HG03575 (cell line): Measurements from ENCODE around the gene MUL1.

Experiments
- ATAC-seq: cut with Tn5 transposase; IDR thresholded peaks from one replicate; pipeline ENCODE4 v1.9.1; 2021; ENCODE audit not compliant: unreplicated experiment, insufficient number of reproducible peaks, low FRiP score; ENCODE audit errors: extremely low read depth

The MUL1 gene

GRCh38 chr1:20507564-20508410 lies at the start of gene MUL1:
Gene MUL1, minus strand, starts transcription at chr1:20508151. Its CDS starts 127 bp downstream, at chr1:20508024.
- ATAC-seq: no peak

DNA sequence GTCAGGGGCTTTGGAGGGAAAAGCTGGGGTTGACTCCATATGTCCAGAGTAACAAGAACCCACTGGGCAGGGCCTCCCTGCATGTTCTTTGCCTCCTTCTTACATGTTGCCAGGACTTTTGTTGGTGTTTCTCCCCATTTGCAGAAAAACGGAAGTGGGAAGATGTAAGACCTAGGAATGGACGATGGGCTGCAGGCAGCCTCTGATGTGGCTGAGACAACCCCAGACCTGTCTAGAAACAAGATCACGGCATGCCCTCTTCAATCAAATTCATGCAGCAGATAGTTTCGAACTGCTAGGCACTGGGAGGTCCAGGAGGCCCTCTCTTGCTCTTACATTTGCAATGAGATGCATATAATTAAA lies 47.8 kb upstream of the MUL1 start:
- no peak for ATAC-seq

DNA sequence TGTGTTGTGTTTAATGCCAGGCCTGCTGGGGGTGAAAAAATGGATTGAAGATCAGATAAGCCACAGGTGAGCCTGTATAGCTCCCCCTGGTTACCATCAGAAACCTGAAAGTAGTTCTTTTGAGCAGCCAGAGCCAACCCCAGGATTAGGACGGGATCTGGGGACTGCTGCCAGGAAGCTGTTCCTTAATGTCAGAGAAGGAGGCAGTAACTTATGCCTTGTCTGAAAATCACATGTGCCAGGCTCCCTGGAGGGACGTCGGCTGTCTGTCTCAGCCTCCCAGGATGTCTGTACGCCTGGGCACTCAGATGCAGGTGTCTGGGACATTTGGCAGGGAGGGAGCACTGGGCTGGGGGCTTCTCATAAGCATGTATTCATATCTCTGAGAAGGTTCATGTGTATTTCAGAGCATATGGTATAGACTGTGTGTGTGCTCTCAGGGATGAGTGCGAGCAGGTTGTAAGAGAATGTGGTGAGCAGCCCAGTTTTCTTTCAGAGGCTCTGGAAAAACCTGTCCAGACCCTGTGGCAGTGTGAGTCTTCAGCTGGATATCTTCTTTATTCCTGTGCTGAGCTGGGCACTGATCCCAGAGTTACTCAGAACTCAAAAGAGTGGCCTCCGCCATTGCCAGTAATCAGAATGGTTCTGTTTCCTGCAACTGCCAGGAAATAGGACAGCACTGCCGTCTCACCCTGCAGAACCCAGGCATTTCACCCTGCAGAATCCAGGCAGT lies 47.2 kb upstream of the MUL1 start:
- no peak for ATAC-seq

DNA sequence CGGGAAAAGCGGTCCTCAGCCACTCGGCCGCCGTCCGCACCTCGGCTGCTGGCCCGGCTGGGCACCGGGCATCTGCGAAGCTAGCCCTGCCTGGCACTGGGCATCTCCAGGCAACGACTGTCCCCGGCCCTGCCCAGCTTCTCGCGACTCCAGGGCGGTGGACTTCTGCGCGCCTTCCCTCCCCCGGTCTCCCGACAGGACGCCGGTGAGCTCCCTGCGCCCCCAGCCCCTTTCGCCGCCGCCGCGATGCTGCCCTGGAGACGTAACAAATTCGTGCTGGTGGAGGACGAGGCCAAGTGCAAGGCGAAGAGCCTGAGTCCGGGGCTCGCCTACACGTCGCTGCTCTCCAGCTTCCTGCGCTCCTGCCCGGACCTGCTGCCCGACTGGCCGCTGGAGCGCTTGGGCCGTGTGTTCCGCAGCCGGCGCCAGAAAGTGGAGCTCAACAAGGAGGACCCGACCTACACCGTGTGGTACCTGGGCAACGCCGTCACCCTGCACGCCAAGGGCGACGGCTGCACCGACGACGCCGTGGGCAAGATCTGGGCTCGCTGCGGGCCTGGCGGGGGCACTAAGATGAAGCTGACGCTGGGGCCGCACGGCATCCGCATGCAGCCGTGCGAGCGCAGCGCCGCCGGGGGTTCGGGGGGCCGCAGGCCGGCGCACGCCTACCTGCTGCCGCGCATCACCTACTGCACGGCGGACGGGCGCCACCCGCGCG lies 44.9 kb upstream of the MUL1 start:
- no peak for ATAC-seq

DNA sequence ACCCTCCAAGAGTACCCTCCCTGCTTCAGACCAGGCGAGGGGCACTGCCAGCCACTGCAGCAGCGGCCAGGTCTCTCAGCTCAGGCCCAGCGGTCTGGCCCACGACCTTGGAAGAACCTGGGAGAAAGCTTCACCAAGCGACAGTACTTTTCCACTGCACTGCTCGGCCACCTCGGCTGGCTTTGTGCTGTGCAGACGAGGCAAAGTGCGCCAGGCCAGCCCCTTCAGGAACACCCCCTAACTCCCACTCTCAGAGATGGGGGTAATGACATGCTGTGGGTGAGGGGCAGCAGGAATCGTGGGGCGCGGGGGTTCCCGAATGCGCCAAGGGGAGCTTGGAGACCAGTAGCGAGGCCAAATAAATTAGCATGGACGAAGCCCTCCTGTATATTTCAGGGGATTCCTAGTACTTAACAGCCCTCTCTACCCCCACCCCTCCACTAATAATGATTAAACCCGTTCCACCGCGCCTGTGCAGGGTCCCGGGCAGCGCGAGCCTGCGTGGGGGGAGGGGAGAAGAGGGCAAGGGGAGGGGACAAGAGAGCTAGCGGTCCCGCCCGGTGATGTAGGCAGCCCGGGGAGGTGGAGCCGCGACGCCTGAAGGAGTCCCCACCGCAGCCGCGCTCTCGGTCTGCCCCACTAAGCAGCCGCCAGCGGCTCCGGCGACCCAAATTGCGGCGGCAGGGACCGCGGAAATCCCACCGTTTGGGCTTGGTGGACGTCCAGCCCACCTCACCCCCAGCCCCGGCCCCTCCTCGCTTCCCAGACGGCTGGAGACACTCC lies 44.2 kb upstream of the MUL1 start, which contains the start of gene FAM43B:
FAM43B (plus strand) TSS at position 629 of the 783 bp plus-strand sequence. CDS start 401 bp downstream, outside the sequence.
- no peak for ATAC-seq

DNA sequence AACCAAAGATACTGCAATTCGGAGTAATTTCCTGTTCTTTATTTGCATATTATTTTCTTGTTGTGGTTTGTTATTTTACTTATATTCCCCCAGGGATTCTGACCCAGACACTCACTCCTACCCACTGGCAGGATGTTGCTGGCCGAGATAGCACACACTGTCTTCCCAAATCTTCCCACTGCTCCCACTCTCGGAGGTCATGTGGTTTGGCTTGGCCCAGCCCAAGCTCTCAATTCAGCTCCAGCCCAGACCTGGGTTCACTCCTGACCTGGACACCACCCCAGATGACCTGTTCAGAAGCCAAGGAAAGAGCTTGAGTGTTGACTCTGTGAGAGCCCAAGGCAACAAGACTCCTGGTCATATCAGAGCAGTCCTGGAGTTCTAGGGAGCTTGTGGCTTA lies 43.2 kb upstream of the MUL1 start:
- no peak for ATAC-seq

DNA sequence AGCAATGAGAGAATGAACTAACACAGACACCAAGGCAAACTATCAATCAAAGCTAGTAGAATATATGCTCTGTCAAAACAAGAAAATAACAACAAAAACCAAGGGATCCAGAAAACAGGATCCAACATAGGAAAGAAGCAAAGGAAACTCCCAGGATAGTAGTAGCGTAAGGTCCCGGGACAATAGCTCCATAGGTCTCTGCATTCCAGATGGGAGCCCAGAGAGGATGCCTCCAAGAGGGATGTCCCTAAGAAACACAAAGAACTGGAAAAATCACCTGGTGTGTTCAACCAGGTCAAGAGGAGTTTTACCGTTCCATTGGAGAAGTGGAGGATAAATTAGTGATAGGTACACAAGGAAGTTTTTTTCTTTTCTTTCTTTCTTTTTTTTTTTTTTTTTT lies 38.7 kb upstream of the MUL1 start:
- no peak for ATAC-seq

DNA sequence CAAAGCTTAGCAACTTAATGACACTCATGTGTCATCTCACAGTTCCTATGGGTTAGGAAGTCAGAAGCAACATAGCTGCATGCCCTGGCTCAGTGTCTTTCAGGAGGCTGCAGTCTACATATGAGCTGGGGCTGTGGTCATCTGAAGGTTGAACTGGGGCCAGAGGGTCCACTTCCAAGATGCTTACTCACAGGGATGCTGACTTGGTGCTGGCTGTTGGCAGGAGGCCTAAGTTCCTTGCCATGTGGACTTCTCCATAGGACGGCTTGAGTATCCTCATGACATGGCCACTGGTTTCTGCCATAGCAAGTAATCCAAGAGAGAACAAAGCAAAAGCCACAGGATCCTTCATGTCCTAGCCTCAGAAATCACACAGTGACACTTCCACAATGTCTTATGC lies 32.3 kb upstream of the MUL1 start:
- no peak for ATAC-seq

DNA sequence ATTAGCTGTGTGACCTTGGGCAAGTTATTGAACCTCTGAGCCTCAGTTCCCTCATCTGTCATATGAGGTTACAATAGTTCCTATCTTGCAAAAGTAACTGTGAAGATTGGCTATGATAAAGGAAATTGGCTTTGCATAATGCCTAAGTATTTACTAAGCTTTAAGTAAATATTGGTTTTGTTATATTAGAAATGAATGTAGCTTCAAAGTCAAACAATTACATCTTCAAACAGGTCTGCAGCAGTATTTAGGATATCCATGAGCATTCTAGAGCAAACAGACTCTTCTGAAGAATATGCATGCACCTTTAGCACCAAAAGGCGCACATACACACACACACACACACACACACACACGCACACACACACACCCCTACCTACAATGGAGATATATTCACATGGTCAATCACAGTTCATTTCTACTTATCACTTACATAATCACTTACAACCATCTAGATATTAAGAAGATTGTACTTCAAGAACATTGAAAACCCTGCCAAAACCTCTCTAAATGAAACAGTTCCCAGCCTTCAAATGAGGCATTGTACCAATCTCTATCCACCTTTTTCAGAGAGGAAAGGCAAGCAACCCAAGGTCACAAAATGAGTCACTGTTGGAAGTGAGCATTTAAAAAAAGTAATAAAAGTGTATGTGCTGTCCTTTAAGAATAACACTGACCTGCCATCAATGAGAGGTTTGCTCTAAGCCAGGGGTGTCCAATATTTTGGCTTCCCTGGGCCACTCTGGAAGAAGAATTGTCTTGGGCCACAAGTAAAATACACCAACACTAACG lies 31.0 kb upstream of the MUL1 start:
- ATAC-seq: no peak

- no peak for ATAC-seq
Observed at GRCh38 chr1:20538227-20538626, 30.3 kb upstream of the MUL1 start.

GRCh38 chr1:20534659-20535417 lies 26.9 kb upstream of the MUL1 start:
- no peak for ATAC-seq

DNA sequence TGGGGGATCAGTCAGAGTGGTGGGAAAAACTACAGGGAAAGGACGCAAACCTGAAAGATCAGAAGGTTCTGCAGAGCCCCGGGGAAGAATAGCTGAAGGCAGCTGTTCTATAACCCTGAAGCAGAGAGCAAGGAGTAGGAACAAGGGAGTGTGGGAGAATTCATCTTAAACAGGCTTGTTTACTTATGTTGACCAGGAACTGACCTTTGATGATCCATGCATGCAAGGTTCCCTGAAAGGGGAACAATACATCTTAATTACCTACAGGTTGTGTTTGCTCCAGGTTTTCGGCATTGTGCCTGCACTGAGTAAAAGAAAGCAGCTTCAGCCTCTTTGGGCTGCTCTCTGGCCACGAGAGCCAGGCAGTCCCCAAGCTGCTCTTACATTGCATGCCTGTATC lies 25.7 kb upstream of the MUL1 start:
- ATAC-seq: no peak

GRCh38 chr1:20530901-20531300 lies 22.9 kb upstream of the MUL1 start:
- no peak for ATAC-seq

- no peak for ATAC-seq
Observed at GRCh38 chr1:20530306-20530705, 22.4 kb upstream of the MUL1 start.

- ATAC-seq: no peak
Observed at GRCh38 chr1:20528221-20528620, 20.3 kb upstream of the MUL1 start.

DNA sequence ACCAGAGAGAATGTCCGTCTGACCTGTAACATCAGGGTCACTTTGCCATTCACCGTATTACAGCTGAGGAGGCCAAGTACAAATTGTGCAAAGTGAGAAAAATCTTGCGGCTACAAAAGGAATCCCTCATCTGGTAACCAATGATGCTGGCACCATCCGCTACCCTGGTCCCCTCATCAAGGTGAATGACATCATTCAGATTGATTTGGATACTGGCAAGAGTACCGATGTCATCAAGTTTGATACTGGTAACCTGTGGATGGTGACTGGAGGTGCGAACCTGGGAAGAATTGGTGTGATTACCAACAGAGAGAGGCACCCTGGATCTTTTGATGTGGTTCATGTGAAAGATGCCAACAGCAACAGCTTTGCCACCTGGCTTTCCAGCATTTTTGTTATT lies 18.3 kb upstream of the MUL1 start:
- no peak for ATAC-seq

GRCh38 chr1:20521960-20522861 lies 14.3 kb upstream of the MUL1 start:
- ATAC-seq: no peak
